A549 treated with Hydrocortisone at 1 μM for 4 hours (cell line): Measurements from ENCODE around the gene CRACR2B. TPM values are rescaled to one million over a fixed set of nuclear protein-coding genes. Genes with fewer than 3 reads are reported as not detected.

Experiments
- total RNA-seq: library from RNA; stranded (reverse); fragments of 200-300 nt; extraction: Qiagen RNA extraction; gene quantifications from 5 replicates; pipeline ENCODE4 v1.2.3, GENCODE V29; 2022

The CRACR2B gene
- total RNA-seq, result 3.0 to 6.3 TPM (median 5.7 TPM) in 5 replicates

GRCh38 chr11:827897-828192 lies at the start of gene CRACR2B:
CRACR2B (plus strand) TSS chr11:827919; CDS start chr11:828608, 689 bp downstream.

DNA sequence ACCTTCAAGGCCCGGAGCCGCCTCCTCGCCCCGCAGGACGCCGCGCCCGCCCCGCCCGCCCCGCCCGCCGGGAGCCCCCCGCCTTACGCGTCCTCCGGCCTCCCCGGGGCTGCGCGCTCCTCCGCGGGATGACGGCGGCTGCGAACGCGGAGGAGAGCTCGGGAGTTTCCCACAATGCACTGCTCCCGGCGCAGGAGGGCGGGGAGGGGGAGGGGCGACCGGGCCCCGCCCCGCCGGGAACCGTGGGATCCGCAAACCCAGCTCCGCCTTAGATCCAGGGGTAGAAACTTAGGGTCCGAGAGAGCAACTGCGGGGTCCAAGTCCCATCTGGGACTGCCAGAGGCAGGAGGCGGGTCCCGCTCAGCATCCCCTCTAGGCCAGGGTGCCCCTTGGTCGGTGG lies 37.8 kb upstream of the CRACR2B start, which contains the start of gene CEND1:
Gene CEND1 (minus strand): TSS at position 148 of the 400 bp plus-strand sequence. CDS start 1,514 bp downstream, outside the sequence.

GRCh38 chr11:798093-798713 lies 29.5 kb upstream of the CRACR2B start, which contains the start of gene SLC25A22:
SLC25A22 (minus strand) TSS chr11:798281; CDS start chr11:795006, 3,275 bp downstream.

DNA sequence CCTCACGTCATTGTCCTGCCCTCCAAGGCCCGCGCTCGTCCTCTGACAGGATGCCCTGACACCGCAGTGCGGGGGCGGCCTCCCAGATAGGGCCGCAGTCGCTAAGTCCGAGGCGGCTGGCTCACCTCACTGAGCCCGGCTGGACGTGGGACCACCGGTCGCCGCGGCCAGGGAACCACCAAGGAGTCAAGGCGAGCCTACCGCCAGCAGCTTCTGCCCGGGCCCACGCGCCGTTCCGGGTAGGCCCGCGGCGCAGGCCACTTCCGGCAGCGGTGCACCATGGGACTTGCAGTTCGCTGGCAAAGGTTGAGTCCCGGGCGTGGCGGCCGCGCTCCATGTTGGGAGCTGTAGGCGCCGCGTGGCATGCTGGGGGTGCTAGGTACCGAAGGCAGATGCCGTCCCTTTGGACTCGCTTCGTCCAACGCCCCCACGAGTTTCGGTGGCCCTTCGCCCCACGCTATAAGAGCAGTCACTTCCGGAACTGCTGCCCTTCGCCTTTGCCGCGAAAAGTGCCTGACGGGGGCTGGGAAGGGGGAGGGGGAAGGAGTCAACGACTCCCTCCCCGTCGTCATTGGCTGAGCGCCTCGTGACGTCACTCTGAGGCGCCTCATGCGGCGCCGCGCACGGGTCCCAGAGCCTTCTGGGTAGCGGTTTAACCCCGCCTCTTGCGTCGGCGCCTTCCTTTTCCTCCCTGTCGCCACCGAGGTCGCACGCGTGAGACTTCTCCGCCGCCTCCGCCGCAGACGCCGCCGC lies 18.3 kb upstream of the CRACR2B start, which contains the start of gene RPLP2:
Gene RPLP2 (plus strand): TSS at position 681 of the 753 bp plus-strand sequence. CDS start 268 bp downstream, outside the sequence.

DNA sequence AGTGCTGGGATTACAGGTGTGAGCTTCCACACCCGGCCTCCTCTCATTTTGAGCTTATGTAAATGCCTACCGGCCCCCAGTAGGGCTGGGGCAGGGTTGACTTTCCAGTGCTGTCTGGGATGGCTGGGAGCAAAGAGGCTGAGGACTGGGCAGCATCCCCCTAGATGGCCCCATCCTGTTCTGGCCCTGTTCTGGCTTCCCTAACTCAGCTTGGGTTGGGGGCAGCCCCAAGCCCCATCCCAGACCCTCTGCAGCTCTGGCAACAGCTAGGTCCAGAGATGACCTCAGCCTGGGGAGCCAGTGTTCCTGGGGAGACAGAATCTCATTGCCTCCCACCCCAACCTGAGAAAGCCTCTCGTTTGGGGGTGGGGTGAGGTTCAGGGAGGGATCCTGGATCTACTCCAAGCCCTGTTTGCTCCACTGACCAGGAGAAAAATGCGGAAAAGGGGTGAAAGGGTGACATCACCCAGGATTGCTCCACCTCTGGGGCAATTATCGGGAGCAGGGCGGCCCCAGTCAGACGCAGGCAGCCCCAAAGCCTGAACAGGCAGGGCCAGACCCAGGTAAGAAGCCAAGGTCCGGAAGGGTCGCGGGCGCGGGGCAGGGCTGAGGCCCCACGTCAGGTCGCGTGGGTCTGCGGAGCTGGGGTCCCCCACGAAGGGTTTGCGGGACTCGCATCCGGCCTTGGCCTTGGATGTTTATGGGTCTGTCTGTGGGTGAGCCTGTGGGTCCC lies 9.2 kb upstream of the CRACR2B start, which contains the start of gene PNPLA2:
Gene PNPLA2 (plus strand): TSS at position 519 of the 733 bp plus-strand sequence. CDS start 805 bp downstream, outside the sequence.

GRCh38 chr11:832529-833113 lies 4.9 kb downstream of the CRACR2B start, which contains the start of gene CD151:
CD151 (plus strand) TSS chr11:832952; CDS start chr11:836070, 3,118 bp downstream.

GRCh38 chr11:842370-843002 lies 14.8 kb downstream of the CRACR2B start, which contains the start of the genes POLR2L and TSPAN4:
POLR2L (minus strand) TSS chr11:842529; CDS start chr11:842508, 21 bp downstream.
TSPAN4 (plus strand) TSS chr11:842852; CDS start chr11:850305, 7,453 bp downstream.

Other genes with a start within 250 kb of the CRACR2B start
- gene IRF7, start 212.0 kb upstream of the CRACR2B start, total RNA-seq, result 6.2 to 7.7 TPM (median 6.8 TPM) in 5 replicates
- 0.03 to 0.13 TPM (median 0.03 TPM) in 3 of 5 replicates, not detected in the others for gene CDHR5, start 203.0 kb upstream of the CRACR2B start, total RNA-seq
- gene SCT, start 200.7 kb upstream of the CRACR2B start, total RNA-seq, result not detected in 5 replicates
- gene DRD4, start 190.7 kb upstream of the CRACR2B start, total RNA-seq, result 0.10 to 0.31 TPM (median 0.22 TPM) in 5 replicates
- 29.4 to 37.4 TPM (median 34.6 TPM) in 5 replicates for gene DEAF1, start 132.7 kb upstream of the CRACR2B start, total RNA-seq
- 8.8 to 11.2 TPM (median 11.0 TPM) in 5 replicates for gene TMEM80, start 132.1 kb upstream of the CRACR2B start, total RNA-seq
- gene EPS8L2, start 121.7 kb upstream of the CRACR2B start, total RNA-seq, result 86.6 to 123 TPM (median 114 TPM) in 5 replicates
- 392 to 415 TPM (median 399 TPM) in 5 replicates for gene TALDO1, start 80.5 kb upstream of the CRACR2B start, total RNA-seq
- gene GATD1, start 50.4 kb upstream of the CRACR2B start, total RNA-seq, result 37.2 to 46.9 TPM (median 43.5 TPM) in 5 replicates
- gene CEND1, start 37.8 kb upstream of the CRACR2B start, total RNA-seq, result 1.4 to 2.8 TPM (median 2.4 TPM) in 5 replicates
- 27.4 to 34.4 TPM (median 31.1 TPM) in 5 replicates for gene SLC25A22, start 29.6 kb upstream of the CRACR2B start, total RNA-seq
- gene PIDD1, start 22.7 kb upstream of the CRACR2B start, total RNA-seq, result 10.1 to 14.2 TPM (median 13.5 TPM) in 5 replicates
- 1,408 to 2,641 TPM (median 2,478 TPM) in 5 replicates for gene RPLP2, start 18.0 kb upstream of the CRACR2B start, total RNA-seq
- gene PNPLA2, start 9.0 kb upstream of the CRACR2B start, total RNA-seq, result 37.4 to 59.4 TPM (median 57.4 TPM) in 5 replicates
- gene CD151, start 5.0 kb downstream of the CRACR2B start, total RNA-seq, result 809 to 892 TPM (median 846 TPM) in 5 replicates
- gene POLR2L, start 14.6 kb downstream of the CRACR2B start, total RNA-seq, result 474 to 756 TPM (median 614 TPM) in 5 replicates
- 139 to 194 TPM (median 190 TPM) in 5 replicates for gene TSPAN4, start 14.9 kb downstream of the CRACR2B start, total RNA-seq
- gene CHID1, start 82.9 kb downstream of the CRACR2B start, total RNA-seq, result 69.2 to 82.1 TPM (median 73.1 TPM) in 5 replicates
- 31.5 to 37.2 TPM (median 34.2 TPM) in 5 replicates for gene AP2A2, start 98.0 kb downstream of the CRACR2B start, total RNA-seq
- gene MUC6, start 208.8 kb downstream of the CRACR2B start, total RNA-seq, result not detected in 5 replicates
- 0.08 to 0.38 TPM (median 0.22 TPM) in 5 replicates for gene MUC2, start 247.0 kb downstream of the CRACR2B start, total RNA-seq